GM18861 (cell line): ENCODE data around the gene POLE.

ENCODE experiments used
- ATAC-seq: cut with Tn5 transposase; IDR thresholded peaks from one replicate; pipeline ENCODE4 v1.9.1; 2021; ENCODE audit not compliant: unreplicated experiment

Gene POLE

DNA sequence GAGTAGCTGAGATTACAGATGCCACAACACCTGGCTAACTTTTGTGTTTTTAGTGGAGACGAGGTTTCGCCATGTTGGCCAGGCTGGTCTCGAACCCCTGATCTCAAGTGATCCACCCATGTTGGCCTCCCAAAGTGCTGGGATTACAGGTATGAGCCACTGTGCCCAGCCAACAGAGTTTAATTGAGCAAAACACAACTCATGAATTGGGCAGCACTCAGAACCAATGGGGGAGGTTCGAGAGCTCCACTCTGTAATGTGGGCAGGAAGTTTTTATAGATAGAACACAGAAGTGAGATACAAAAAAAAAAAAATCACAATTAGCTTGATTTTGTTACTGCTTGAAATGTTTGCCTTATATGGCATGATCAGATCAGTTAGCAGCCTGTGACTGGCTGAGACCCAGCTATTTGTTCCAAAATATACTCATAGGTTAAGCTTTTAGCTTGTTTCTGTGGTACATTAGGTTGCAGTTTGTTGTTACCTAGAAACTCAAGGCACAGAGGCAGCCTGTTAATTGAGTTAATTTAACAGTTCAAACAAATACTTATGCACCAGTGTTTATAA lies 69.9 kb downstream of the POLE start:
- ATAC-seq, result no peak

DNA sequence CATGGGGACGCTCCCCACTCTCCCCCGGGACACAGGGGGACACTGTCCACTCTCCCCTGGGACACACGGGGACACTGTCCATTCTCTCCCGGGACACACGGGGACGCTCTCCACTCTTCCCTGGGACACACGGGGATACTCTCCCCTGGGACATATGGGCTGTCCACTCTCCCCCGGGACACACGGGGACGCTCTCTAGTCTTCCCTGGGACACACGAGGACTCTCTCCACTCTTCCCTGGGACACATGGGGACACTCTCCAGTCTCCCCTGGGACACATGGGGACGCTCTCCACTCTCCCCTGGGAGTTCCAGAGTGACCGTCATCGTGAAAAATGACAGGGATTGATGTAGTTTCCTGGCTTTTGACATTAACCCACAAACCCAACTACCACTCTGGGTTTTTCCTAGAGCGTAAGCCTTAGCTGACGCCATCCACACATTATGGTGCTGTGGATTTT lies 71.5 kb downstream of the POLE start:
- ATAC-seq, result no peak

GRCh38 chr12:132614861-132615578 lies 72.1 kb downstream of the POLE start:
- ATAC-seq, result no peak

DNA sequence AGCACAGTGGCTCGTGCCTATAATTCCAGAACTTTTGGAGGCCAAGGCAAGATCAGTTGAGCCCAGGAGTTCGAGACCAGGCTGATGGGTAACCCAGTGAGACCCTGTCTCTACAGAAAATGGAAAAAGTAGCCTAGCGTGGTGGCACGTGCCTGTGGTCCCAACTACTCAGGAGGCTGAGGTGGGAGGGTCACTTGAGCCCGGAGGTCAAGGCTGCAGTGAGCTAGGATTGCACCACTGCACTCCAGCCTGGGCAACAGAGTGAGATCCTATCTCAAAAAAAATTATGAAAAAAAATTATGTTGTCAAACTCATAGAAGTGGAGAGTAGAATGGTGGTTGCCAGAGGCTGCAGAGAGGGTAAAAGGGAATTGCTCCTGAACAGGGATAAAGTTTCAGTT lies 73.1 kb downstream of the POLE start:
- no peak for ATAC-seq

DNA sequence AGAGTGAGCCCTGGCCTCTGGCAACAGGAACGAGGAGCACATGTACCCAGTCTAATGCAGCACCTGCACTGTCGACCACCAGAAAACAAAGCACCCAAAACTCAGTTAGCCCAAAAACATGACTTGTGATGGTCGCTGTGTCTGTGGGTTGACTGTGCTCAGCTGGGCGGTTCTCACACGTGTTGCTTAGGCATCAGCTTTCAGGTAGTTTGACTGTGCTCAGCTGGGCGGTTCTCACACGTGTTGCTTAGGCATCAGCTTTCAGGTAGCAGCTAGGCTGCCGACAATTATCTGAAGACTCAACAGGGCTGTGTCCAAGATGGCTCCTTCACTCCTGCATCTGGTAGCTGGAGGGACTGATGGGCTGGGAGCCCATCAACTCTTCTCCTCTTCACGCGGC lies 75.5 kb downstream of the POLE start:
- no peak for ATAC-seq

GRCh38 chr12:132610866-132611602 lies 76.1 kb downstream of the POLE start:
- ATAC-seq, result no peak

- ATAC-seq, result no peak
Measured at GRCh38 chr12:132610051-132610759, 76.9 kb downstream of the POLE start, which contains the start of gene LRCOL1. Gene LRCOL1, minus strand, starts transcription at chr12:132610582. Its CDS starts 4,331 bp downstream, at chr12:132606251.

DNA sequence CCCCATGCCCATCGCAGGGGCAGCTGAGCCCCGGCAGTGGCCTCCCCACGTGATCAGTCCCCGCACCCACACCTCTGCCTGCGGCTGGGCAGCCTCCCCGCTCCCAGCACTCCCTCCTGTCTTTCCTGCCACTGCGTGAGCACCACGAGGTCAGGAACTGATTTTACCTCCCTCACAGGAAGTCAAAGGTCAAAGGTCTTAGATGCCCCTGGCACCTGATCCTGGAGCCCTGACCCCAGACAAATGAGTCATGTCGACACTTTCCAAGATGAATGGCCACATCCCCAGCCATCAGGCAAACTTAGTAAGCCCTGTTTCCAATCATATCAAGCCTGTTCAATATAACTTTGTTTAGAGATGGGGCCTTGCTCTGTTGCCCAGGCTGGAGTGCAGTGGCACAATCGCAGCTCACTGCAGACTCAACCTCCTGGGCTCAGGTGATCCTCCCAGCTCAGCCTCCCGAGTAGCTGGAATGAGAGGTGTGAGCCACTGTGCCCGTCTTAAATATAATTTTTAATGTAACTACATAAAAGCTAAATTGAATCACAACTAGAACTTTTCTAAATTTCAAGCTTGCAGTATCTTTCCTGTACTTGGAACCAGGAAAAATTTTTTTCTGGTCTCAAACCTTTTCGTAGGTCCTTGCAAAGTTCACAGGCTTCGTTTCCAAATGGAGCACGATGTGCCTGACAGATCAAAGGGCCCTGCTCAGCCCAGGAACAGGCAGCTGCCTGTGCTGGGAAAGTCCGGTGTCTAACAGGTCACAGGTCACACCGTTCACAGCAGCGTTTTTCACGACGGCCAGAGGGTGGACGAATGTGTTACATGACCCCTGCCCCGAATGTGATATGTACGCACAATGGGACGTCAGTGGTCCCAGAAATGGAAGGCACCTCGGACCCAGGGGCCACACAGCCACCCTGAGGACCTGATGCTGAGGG lies 78.6 kb downstream of the POLE start:
- no peak for ATAC-seq

- no peak for ATAC-seq
Measured at GRCh38 chr12:132606927-132607326, 80.2 kb downstream of the POLE start.

GRCh38 chr12:132606466-132606865 lies 80.7 kb downstream of the POLE start:
- ATAC-seq, result no peak

DNA sequence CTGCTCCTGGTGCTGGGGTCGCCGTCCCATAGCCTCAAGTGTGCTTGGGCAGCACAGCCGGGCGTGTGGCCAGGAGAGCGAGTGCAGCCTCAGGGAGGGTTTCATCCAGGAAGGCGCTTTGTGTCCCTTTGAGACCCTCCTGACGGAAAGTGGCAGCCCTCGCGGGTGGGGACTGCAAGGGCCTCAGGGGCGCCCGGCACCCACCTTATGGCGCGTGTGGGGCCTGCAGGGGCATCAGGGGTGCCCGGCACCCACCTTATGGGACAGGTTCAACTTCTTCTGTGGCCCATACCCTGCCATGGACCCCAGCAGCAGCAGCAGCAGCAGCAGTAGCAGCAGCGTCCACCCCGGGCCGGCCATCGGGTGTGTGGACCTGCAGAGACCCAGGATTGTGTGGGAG lies 81.2 kb downstream of the POLE start:
- ATAC-seq, result no peak

- ATAC-seq, result no peak
Measured at GRCh38 chr12:132604668-132605441, 82.3 kb downstream of the POLE start.

GRCh38 chr12:132604151-132604618 lies 83.0 kb downstream of the POLE start:
- ATAC-seq, result no peak

DNA sequence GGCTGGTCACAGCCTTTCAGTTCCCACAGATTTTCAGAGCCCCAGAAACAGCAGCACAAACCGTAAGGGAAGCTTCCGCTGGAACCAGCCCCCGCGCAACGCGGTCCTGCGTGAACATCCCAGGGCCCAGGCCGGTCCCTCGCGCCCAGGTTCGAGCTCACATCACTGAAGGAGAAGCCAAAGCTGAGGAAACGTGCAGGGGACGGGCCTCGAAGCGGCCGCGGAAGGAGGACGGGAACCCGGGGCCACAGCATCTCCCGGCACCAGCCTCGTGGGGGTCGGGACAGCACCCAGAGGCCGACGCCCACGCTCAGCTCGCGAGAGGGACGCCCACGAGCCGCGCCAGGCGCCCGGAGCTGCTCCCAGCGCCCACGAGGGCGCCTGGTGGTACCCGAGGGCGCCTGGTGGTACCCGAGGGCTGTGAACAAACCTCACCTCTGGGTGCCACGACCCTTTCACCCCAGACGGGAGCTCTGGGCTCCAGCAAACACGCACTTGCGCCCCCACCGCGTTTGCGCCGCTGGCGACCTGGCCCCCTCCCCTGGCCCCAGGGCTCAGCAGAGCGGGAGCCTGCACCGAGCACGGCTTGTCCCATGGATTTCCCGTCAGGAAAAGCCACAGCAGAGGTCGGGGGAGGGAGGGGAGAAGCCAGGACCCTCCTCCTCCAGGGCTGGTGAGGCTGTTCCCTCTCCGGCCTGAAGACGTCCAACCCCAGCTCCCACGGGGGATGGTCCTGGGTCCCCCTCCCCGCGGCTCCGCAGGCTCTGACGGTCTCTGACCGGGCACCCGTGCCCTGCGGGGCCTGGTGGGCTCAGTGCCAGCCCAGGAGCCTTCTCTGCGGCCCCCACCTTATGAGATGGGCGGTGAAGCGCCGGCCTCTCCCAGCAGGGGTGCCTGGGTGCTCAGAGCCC lies 83.6 kb downstream of the POLE start:
- ATAC-seq, result no peak

GRCh38 chr12:132602572-132603239 lies 84.4 kb downstream of the POLE start:
- no peak for ATAC-seq

- ATAC-seq, result no peak
Measured at GRCh38 chr12:132601171-132601883, 85.8 kb downstream of the POLE start.
